SK-N-SH treated with all-trans-retinoic acid at 6 μM for 48 hours (cell line): Measurements from ENCODE around the gene RAI14.

ENCODE experiments used
- OSR1 ChIP-seq: fragments of 250-450 bp; sonication (Bioruptor Pico); IDR thresholded peaks from 2 replicates; pipeline ENCODE4 v1.8.0; 2022; ENCODE audit warnings: moderate library complexity, mild to moderate bottlenecking, inconsistent platforms
- ZFP3 ChIP-seq: fragments of 250-450 bp; sonication (Bioruptor Pico); IDR thresholded peaks from 2 replicates; pipeline ENCODE4 v1.5.0; 2020; ENCODE audit warnings: mild to moderate bottlenecking, moderate library complexity
- ZFP30 ChIP-seq: fragments of 450-650 bp; formaldehyde crosslinking; IDR thresholded peaks from 2 replicates; pipeline ENCODE4 v1.5.0; 2022; ENCODE audit warnings: mild to moderate bottlenecking, moderate library complexity
- TF ChIP-seq, protein P1 (sequence below): fragments of 250-450 bp; sonication (Bioruptor Pico); IDR thresholded peaks from 2 replicates; pipeline ENCODE4 v1.5.0; 2020; ENCODE audit warnings: mild to moderate bottlenecking, moderate library complexity
- TF ChIP-seq, protein P2 (sequence below): fragments of 250-450 bp; sonication (Bioruptor Pico); IDR thresholded peaks from 2 replicates; pipeline ENCODE4 v1.8.0; 2020; ENCODE audit warnings: mild to moderate bottlenecking, moderate library complexity, borderline replicate concordance

DNA sequence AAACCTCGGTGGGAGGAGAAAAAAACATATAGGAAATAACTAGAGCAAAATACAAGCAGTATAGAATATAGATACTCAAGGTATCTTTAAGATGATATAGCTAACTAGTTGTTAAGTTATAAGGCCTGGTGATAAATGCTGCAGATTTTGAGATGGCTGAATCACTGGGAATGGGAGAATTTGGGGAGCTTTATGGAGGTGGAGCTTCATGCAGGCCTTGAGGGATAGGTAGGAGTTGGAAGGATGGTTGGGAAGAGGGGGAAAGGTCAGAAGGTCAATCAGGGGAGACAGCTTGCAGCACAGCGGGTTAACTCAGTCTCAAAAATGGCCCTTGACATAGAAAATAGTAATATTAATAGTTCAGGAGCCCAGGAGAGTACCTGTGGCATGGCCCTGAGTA is 34.8 kb downstream of the RAI14 start:
- TF ChIP-seq, protein P1, sequence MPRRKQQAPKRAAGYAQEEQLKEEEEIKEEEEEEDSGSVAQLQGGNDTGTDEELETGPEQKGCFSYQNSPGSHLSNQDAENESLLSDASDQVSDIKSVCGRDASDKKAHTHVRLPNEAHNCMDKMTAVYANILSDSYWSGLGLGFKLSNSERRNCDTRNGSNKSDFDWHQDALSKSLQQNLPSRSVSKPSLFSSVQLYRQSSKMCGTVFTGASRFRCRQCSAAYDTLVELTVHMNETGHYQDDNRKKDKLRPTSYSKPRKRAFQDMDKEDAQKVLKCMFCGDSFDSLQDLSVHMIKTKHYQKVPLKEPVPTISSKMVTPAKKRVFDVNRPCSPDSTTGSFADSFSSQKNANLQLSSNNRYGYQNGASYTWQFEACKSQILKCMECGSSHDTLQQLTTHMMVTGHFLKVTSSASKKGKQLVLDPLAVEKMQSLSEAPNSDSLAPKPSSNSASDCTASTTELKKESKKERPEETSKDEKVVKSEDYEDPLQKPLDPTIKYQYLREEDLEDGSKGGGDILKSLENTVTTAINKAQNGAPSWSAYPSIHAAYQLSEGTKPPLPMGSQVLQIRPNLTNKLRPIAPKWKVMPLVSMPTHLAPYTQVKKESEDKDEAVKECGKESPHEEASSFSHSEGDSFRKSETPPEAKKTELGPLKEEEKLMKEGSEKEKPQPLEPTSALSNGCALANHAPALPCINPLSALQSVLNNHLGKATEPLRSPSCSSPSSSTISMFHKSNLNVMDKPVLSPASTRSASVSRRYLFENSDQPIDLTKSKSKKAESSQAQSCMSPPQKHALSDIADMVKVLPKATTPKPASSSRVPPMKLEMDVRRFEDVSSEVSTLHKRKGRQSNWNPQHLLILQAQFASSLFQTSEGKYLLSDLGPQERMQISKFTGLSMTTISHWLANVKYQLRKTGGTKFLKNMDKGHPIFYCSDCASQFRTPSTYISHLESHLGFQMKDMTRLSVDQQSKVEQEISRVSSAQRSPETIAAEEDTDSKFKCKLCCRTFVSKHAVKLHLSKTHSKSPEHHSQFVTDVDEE: no peak
- TF ChIP-seq ZFP30 (CRISPR knock-in tag): no peak
- TF ChIP-seq OSR1 (CRISPR knock-in tag): no peak
- TF ChIP-seq, protein P2, sequence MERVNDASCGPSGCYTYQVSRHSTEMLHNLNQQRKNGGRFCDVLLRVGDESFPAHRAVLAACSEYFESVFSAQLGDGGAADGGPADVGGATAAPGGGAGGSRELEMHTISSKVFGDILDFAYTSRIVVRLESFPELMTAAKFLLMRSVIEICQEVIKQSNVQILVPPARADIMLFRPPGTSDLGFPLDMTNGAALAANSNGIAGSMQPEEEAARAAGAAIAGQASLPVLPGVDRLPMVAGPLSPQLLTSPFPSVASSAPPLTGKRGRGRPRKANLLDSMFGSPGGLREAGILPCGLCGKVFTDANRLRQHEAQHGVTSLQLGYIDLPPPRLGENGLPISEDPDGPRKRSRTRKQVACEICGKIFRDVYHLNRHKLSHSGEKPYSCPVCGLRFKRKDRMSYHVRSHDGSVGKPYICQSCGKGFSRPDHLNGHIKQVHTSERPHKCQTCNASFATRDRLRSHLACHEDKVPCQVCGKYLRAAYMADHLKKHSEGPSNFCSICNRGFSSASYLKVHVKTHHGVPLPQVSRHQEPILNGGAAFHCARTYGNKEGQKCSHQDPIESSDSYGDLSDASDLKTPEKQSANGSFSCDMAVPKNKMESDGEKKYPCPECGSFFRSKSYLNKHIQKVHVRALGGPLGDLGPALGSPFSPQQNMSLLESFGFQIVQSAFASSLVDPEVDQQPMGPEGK (CRISPR knock-in tag): no peak
- TF ChIP-seq ZFP3 (CRISPR knock-in tag): peak; percentile 79
